HL-60/S4 treated with retinoic acid at 250 ng/mL for 4 days and 3 days (cell line): ENCODE results near the gene CDK10.
"Not testable (repeated sequence)": the region's sequence is repeated elsewhere in the genome, so short reads cannot be mapped to it uniquely, and the experiment has no call there.

Source experiments
- in situ Hi-C: fragments of 300-500 bp; cut with MboI; formaldehyde crosslinking; loops from 2 replicates; pipeline ENCODE4 v1.7.0; 2022; ENCODE audit warnings: low sequenced_read_pairs

Gene CDK10

DNA sequence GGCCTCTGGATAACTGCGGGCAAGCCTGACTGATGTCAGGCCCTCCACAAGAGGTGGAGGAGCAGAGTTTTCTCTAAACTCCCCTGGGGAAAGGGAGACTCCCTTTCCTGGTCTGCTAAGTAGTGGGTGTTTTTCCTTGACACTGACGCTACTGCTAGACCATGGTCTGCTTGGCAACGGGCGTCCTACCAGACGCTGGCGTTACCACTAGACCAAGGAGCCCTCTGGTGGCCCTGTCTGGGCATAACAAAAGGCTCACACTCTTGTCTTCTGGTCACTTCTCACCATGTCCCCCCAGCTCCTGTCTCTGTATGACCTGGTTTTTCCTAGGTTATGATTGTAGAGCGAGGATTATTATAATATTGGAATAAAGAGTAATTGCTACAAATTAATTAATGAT, 19.5 kb upstream of the CDK10 start:
- in situ Hi-C loops: not testable (repeated sequence)

DNA sequence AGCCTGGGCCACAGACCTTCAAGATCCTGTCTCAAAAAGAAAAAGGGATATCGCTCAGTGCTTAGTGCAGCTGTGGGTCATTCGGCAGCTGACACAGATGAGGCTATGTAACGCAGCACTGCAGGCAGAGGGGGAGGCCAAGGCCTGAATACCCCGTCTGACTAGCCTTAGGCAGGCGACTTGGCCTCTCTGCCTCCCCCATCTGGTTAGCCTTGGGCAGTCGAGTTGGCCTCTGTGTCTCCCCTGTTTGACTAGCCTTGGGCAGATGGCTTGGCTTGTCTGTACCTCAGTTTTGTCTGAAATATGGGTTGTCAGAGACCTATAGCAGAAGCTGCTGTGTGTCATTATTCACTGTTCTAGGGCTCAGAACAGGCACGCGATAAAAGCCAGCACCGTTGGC, 18.9 kb upstream of the CDK10 start:
- in situ Hi-C loops: no loop called here

GRCh38 chr16:89668790-89669158, 17.7 kb upstream of the CDK10 start:
- in situ Hi-C loops: no loop called here

GRCh38 chr16:89669755-89670154, 16.7 kb upstream of the CDK10 start:
- in situ Hi-C loops: no loop called here

GRCh38 chr16:89670496-89671431, 15.7 kb upstream of the CDK10 start:
- in situ Hi-C loops: no loop called here

DNA sequence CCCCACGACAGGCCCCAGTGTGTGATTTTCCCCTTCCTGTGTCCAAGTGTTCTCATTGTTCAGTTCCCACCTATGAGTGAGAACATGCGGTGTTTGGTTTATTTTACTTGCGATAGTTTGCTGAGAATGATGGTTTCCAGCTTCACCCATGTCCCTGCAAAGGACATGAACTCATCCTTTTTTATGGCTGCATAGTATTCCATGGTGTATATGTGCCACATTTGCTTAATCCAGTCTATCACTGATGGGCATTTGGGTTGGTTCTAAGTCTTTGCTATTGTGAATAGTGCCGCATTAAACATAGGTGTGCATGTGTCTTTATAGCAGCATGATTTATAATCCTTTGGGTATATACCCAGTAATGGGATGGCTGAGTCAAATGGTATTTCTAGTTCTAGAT, 14.9 kb upstream of the CDK10 start:
- in situ Hi-C loops: not testable (repeated sequence)

GRCh38 chr16:89672177-89672941, 14.1 kb upstream of the CDK10 start:
- in situ Hi-C loops: no loop called here

DNA sequence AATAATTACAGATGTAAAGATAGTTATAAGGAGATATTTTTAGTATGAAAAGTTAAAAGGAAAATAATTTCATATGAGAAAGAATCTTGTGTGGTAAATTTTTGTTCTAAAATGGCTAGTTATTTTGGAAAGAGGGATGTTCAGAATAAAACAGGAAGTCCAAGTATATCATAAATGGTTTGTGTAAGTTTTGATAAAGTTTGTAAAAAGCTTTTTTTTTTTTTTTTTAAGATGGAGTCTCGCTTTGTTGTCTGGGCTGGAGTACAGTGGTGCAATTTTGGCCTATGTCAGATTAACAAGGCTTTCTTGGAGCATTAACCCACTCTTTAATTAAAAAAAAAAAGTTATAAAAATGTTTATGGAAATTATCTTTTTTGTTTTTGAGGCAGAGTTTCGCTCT, 8.2 kb upstream of the CDK10 start:
- in situ Hi-C loops: no loop called here

GRCh38 chr16:89685916-89686315, 573 bp upstream of the CDK10 start:
- in situ Hi-C loops: no loop called here

GRCh38 chr16:89687092-89687940, 827 bp downstream of the CDK10 start:
- in situ Hi-C loops: no loop called here

DNA sequence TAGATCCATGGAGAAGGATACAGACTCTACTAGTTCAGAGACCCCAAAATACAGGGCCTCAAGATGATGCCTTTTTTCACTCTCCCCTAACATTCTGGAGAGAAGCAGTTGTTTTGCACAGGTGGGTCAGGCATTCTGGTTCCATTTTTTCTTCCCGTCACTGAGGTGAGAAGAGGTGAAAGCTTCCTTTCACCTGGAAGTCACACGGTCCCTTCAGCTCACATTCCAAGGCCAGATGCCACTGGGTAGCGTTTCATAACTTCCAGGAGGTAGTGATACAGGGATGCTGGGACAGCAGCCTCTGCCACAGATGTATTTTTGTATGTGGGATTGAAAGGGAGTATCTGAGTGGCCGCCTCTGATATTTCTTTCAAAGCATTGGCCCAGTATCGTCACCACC, 1.9 kb downstream of the CDK10 start:
- in situ Hi-C loops: no loop called here

DNA sequence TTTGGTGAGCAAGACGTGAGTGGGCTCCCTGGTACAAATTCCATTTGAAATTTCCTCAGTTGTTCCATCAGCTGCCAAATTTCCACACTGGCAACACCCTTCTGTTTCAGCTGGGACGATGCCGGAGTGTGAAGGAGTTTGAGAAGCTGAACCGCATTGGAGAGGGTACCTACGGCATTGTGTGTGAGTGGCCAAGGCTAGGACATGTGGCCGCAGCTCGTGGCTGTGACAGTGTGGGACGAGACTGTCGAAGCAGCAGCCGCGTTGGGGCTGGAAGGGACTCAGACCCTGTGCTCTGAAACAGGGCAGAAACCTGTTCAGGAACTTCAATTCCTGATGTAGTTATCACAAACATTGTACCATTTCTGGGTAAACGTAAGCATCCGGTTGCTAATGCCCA, 2.7 kb downstream of the CDK10 start:
- in situ Hi-C loops: no loop called here

- in situ Hi-C loops: not testable (repeated sequence)
Observed at GRCh38 chr16:89689621-89690020, 3.1 kb downstream of the CDK10 start.

- in situ Hi-C loops: no loop called here
Observed at GRCh38 chr16:89690392-89690901, 4.0 kb downstream of the CDK10 start.

- in situ Hi-C loops: no loop called here
Observed at GRCh38 chr16:89691231-89691985, 4.9 kb downstream of the CDK10 start.

DNA sequence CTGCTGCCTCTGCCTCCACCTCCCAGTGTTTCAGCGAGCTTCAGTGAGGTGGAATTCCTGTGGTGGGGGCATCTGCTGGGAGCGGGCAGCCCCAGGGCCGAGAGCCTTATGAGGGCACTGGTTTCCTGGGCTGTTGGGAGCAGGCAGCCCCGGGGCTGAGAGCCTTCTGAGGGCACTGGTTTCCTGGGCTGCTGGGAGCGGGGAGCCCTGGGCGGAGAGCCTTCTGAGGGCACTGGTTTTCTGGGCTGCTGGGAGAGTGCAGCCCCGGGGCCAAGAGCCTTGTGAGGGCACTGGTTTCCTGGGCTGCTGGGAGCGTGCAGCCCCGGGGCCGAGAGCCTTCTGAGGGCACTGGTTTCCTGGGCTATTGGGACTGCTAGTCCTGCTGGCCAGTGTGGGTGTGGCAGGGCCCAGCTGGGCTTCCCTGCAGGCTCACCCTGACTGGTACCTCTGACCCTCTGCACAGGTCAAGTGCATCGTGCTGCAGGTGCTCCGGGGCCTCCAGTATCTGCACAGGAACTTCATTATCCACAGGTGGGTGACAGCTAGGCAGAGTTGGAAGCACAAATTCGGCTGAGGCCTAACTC, 5.6 kb downstream of the CDK10 start:
- in situ Hi-C loops: no loop called here

GRCh38 chr16:89693289-89693731, 6.8 kb downstream of the CDK10 start:
- in situ Hi-C loops: no loop called here

GRCh38 chr16:89693931-89694783, 7.7 kb downstream of the CDK10 start:
- in situ Hi-C loops: no loop called here

DNA sequence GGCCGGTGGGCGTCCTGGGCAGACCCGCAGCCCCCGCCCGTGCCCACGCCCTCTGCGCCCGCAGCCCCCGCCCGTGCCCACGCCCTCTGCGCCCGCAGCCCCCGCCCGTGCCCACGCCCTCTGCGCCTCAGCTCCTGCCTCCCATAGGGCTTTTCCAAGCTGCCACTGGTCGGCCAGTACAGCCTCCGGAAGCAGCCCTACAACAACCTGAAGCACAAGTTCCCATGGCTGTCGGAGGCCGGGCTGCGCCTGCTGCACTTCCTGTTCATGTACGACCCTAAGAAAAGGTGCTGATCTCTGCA, 8.2 kb downstream of the CDK10 start:
- in situ Hi-C loops: not testable (repeated sequence)
